Immature natural killer cell (primary cell): ENCODE results near the gene MCAT. TPM values are rescaled to one million over a fixed set of nuclear protein-coding genes. Genes with fewer than 3 reads are reported as not detected.

Experiments used
- DNase-seq, 3 donors: peaks; one replicate each; pipeline ENCODE4 v3.0.0; 2022; ENCODE audit warnings: mixed read lengths in 1 of 3
- H3K27ac Mint-ChIP-seq, 6 donors: one replicate each; pipeline ENCODE4 v1.8.0; 2020; ENCODE audit warnings: mixed read lengths in 6 of 6, mild to moderate bottlenecking in 5 of 6, inconsistent platforms in 4 of 6, moderate library complexity in 3 of 6
- H3K27me3 Mint-ChIP-seq, 3 donors: one replicate each; pipeline ENCODE4 v1.8.0; 2020 to 2021; ENCODE audit warnings: low read depth in 3 of 3, mild to moderate bottlenecking in 3 of 3, mixed read lengths in 3 of 3, moderate library complexity in 3 of 3, inconsistent platforms in 1 of 3
- H3K36me3 Mint-ChIP-seq, 3 donors: one replicate each; pipeline ENCODE4 v1.8.0; 2020; ENCODE audit warnings: mixed read lengths in 3 of 3, inconsistent platforms in 2 of 3, mild to moderate bottlenecking in 2 of 3
- H3K4me1 Mint-ChIP-seq, 2 donors: one replicate each; pipeline ENCODE4 v1.8.0; 2020; ENCODE audit warnings: inconsistent platforms in 2 of 2, mild to moderate bottlenecking in 2 of 2, mixed read lengths in 2 of 2, moderate library complexity in 1 of 2
- H3K4me3 Mint-ChIP-seq, 5 donors: one replicate each; pipeline ENCODE4 v1.8.0; 2020; ENCODE audit warnings: mild to moderate bottlenecking in 5 of 5, mixed read lengths in 5 of 5, inconsistent platforms in 3 of 5, moderate library complexity in 3 of 5
- H3K9me3 Mint-ChIP-seq, 6 donors: one replicate each; pipeline ENCODE4 v1.8.0; 2020; ENCODE audit warnings: mild to moderate bottlenecking in 6 of 6, mixed read lengths in 6 of 6, inconsistent platforms in 4 of 6, moderate library complexity in 3 of 6
- polyA plus RNA-seq, 3 donors: library from polyadenylated mRNA; unstranded; fragments of 300-500 nt; fragmentation: Illumina TruSeq; gene quantifications; one replicate each; pipeline ENCODE4 v1.2.3, GENCODE V29; 2021

MCAT gene
- polyA plus RNA-seq, 3 donors from 2014 or later: 5.8 to 10.2 (median 9.6) TPM

GRCh38 chr22:43180670-43181069, 37.5 kb upstream of the MCAT start:
- peaks cover 0 to 4% (median 2%) of the 10 kb centered on the region in 3 donors for H3K27me3 Mint-ChIP-seq
- H3K9me3 Mint-ChIP-seq: no peaks in the 10 kb centered on the region
- H3K36me3 Mint-ChIP-seq: peaks cover 0 to 14% (median 7%) of the 10 kb centered on the region in 3 donors
- H3K27ac Mint-ChIP-seq: no peak overlapping the region
- H3K4me3 Mint-ChIP-seq: no peak overlapping the region
- no peak for DNase-seq
- peaks cover 0 to 7% of the 10 kb centered on the region in 2 donors for H3K4me1 Mint-ChIP-seq

DNA sequence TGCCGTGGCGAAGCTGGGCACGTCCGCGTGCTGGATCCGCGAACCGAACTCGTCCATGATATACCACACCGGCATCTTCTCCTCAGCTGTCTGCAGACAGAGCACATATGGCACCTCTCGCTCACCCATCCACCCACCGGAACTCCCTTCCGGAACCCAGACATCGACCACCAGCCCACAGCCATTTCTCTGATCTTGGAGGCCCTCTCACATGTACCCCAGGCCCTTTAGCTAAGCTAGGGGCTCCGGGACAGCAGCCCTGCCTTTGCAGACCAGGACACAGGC, 36.7 kb upstream of the MCAT start:
- H3K4me1 Mint-ChIP-seq: peaks cover 0 to 4% of the 10 kb centered on the region in 2 donors
- H3K9me3 Mint-ChIP-seq: no peaks in the 10 kb centered on the region
- H3K27ac Mint-ChIP-seq: no peak overlapping the region
- no peak for DNase-seq
- peaks cover 0 to 4% (median 0%) of the 10 kb centered on the region in 3 donors for H3K27me3 Mint-ChIP-seq
- H3K4me3 Mint-ChIP-seq: no peak overlapping the region
- H3K36me3 Mint-ChIP-seq: peaks cover 0 to 14% (median 7%) of the 10 kb centered on the region in 3 donors

DNA sequence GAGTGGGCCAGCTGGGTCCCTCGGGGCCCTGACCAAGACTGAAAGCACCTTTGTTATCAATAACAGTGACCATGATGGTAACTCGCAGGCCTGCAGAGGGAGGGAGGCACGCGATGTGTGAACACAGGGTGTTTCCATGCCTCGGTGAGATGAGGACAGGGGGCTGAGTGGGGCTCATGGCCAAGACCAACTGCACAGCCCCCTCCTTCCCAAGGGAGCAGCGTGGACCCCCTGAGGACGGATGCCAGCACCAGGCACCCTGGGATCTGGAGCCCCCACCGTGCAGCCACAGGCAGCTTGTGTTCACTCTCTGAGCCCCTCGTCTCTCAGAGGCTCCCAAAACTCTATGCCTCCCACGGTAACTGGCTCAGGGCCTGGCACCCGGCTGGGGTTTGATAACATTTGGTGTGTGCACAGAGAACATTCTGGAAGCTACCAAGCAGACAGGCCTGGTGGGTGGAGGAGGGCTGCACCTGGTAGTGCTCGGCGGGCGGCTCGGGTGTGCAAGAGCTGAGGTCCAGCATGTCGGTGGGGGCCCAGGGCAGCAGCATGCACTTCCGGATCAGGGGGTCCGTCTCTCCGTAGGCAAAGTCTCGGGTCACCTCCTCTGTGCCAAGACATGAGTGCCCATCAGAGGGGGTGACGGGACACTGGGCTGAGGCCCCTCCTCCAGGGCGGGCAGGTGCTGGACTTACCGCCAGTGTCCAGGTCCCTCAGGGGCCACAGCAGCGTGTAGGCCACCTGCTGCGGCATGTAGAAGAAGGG, 36.1 kb upstream of the MCAT start:
- Mint-ChIP-seq H3K27me3 (peaks cover 0 to 4% (median 0%) of the 10 kb centered on the region in 3 donors), H3K27ac (no peak overlapping the region), H3K9me3 (no peaks in the 10 kb centered on the region)

DNA sequence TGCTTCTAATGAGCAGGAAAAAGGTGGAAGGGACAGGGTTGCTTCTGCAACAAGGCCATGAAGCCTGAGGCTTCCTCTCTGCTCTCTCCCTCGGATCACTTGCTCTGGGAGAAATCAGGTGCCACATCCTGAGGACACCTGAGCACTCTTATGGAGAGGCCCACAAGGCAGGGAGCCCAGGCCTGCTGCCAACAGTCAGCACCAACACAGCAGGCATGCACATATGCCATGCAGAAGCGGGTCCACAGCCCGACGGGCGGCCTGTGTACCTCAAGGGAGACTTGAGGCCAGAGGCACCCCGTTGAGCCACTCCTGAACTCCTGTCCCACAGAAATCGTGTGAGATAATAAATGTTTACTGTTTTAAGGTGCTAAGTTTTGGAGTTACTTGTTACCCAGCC, 34.3 kb upstream of the MCAT start:
- Mint-ChIP-seq H3K36me3 (peaks cover 0 to 20% (median 10%) of the 10 kb centered on the region in 3 donors), H3K9me3 (no peaks in the 10 kb centered on the region), H3K27ac (no peak overlapping the region), H3K27me3 (peaks cover 0 to 2% (median 0%) of the 10 kb centered on the region in 3 donors), H3K4me3 (no peak overlapping the region), H3K4me1 (no peaks in the 10 kb centered on the region)
- no peak for DNase-seq

More for the DNA sequence above, 36.1 kb upstream of the MCAT start:
- no peak for DNase-seq
- Mint-ChIP-seq H3K4me1 (peaks cover 0 to 2% of the 10 kb centered on the region in 2 donors), H3K4me3 (no peak overlapping the region), H3K36me3 (peaks cover 0 to 14% (median 7%) of the 10 kb centered on the region in 3 donors)

DNA sequence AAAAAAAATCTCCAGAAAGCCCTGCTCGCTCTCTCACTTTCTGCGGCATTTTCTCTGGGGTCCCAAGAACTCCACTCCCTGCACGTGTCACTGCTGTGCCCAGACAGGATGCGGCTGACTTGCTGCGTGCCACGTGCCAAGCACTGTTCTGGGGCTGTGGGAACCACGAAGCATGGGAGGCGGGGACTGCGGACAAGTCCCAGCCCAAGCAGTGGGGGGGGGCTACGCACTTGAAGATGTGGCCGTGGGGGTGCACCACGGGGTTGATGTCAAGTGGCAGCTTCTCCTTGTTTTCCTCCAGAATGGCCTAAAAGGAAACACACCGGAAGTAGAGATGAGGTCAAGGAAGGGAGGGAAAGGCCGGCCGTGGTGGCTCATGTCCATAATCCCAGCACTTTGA, 32.9 kb upstream of the MCAT start:
- peaks cover 0 to 2% (median 0%) of the 10 kb centered on the region in 3 donors for H3K27me3 Mint-ChIP-seq
- H3K4me3 Mint-ChIP-seq: no peak overlapping the region
- peaks cover 0 to 18% (median 10%) of the 10 kb centered on the region in 3 donors for H3K36me3 Mint-ChIP-seq
- H3K9me3 Mint-ChIP-seq: no peaks in the 10 kb centered on the region
- peaks cover 2 to 6% of the 10 kb centered on the region in 2 donors for H3K4me1 Mint-ChIP-seq
- peak overlapping the region in 2 of 6 donors; percentile 29 to 46 for H3K27ac Mint-ChIP-seq
- DNase-seq: peak; percentile 6 to 26 (median 18)

DNA sequence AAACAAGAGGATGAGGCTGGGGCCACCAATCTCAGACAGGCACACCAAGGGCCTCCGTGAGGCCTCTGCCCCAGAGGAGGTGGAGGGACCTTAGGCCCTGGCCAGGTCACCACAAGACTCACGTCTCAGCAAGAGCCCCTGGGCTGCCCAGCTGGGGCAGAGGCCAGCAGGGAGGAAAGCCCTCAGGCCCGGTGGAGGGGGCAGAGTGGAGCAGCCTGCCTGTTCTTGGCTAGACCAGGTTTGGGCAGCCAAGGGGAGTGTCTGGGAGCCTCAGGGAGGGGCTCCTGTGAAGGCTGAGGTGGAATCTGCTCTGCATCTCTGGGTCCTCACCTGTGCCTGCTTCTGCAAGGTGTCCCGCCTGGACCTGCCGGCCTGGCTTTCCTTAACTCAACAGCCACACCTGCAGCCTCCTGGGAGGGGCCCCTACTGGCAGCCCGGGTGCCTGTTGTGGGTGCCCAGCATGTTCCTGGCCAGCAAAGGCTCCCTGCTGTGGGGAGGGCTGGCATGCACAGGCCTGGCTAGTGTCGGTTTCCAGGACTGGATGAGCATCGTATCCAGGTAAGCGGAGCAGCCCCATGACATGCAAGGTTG, 31.8 kb upstream of the MCAT start:
- H3K4me3 Mint-ChIP-seq: no peak overlapping the region
- H3K36me3 Mint-ChIP-seq: peaks cover 0 to 15% (median 10%) of the 10 kb centered on the region in 3 donors
- H3K27me3 Mint-ChIP-seq: peaks cover 0 to 2% (median 0%) of the 10 kb centered on the region in 3 donors
- no peaks in the 10 kb centered on the region for H3K9me3 Mint-ChIP-seq
- no peak overlapping the region for H3K27ac Mint-ChIP-seq
- no peak for DNase-seq
- peaks cover 9 to 17% of the 10 kb centered on the region in 2 donors for H3K4me1 Mint-ChIP-seq

DNA sequence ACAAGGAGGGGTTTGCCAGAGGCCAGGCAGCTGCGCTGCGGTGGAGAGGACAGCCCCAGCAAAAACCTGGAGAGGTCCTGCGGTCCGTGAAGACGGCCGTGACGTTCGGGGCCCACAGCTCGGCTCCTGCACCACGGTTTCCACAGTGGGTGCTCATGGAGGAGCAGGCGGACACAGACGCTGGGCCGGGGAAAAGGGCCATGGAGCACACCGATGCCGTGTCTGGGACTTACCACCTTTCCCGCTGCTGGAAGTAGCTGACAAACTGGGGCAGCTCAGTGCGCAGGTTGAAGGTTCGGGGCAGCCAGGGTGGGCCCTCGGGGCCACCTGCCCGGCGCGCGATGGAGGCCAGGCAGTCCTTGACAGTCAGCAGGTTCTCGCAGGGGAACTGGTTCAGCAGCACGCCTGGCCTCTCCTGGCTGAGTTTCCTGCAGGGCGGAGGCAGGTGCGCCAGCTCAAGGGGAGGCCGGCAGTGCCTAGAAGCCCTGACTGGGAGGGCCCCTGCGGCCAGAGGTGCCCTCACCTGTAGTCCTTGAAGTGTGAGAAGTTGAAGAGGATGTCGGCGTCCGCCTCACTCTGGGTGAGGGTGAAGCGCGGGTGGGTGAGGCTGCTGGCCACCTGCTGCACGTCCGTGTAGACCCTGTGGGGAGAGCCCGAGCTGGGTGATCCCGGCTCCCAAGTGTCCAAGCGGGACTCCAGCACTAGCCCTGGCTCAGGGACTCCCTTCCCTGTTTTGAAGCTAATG, 30.9 kb upstream of the MCAT start:
- no peaks in the 10 kb centered on the region for H3K9me3 Mint-ChIP-seq
- H3K27me3 Mint-ChIP-seq: peaks cover 0 to 2% (median 0%) of the 10 kb centered on the region in 3 donors
- no peak for DNase-seq
- H3K4me1 Mint-ChIP-seq: peaks cover 9 to 17% of the 10 kb centered on the region in 2 donors
- no peak overlapping the region for H3K27ac Mint-ChIP-seq
- peaks cover 0 to 11% (median 10%) of the 10 kb centered on the region in 3 donors for H3K36me3 Mint-ChIP-seq
- no peak overlapping the region for H3K4me3 Mint-ChIP-seq

DNA sequence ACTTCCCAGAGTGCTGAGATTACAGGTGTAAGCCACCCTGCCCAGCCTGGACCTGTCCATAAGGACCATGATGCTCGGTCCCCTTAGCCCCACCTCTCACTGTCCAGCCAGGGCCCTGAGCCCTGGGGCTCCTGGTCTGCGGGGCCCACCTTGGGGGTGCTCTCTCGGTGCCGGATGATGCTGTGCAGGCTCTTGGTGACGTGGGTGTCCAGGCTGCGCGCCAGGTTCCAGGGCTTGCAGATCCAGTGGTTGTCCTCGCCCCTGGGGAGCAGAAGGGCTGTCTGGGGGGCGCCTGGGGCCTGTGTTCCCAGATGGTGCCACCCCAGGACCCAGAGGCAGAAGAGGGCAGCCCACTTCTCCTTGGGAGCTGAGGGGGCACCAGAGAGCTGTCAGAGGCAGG, 30.4 kb upstream of the MCAT start:
- peaks cover 9 to 17% of the 10 kb centered on the region in 2 donors for H3K4me1 Mint-ChIP-seq
- no peak overlapping the region for H3K4me3 Mint-ChIP-seq
- DNase-seq: no peak
- H3K36me3 Mint-ChIP-seq: peaks cover 0 to 8% (median 8%) of the 10 kb centered on the region in 3 donors
- peaks cover 0 to 2% (median 0%) of the 10 kb centered on the region in 3 donors for H3K27me3 Mint-ChIP-seq
- H3K27ac Mint-ChIP-seq: no peak overlapping the region
- H3K9me3 Mint-ChIP-seq: no peaks in the 10 kb centered on the region

DNA sequence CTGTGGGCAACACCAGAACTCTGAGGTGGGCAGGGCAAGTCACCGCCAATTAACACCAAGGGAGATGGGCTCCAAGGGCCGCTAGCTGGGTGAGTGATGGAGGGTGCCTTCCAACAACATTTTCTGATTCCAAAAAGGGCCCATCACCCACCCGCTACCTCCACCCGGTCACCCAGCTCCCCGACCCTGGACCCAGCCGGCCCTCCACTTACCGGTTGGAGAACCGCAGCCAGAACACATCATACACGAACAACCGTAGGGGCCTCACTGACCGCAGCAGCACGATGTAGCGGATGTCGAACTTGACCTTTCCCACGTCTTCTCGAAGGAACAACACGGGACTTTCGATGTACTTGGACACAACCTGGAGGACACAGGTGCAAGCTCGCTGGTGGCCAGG, 29.0 kb upstream of the MCAT start:
- no peak overlapping the region for H3K27ac Mint-ChIP-seq
- DNase-seq: no peak
- H3K4me3 Mint-ChIP-seq: no peak overlapping the region
- H3K9me3 Mint-ChIP-seq: no peaks in the 10 kb centered on the region
- H3K27me3 Mint-ChIP-seq: no peaks in the 10 kb centered on the region
- peaks cover 0 to 7% (median 7%) of the 10 kb centered on the region in 3 donors for H3K36me3 Mint-ChIP-seq
- peaks cover 9 to 17% of the 10 kb centered on the region in 2 donors for H3K4me1 Mint-ChIP-seq

GRCh38 chr22:43171607-43172006, 28.4 kb upstream of the MCAT start:
- H3K4me1 Mint-ChIP-seq: peaks cover 9 to 17% of the 10 kb centered on the region in 2 donors
- H3K4me3 Mint-ChIP-seq: peak overlapping the region in 1 of 5 donors; percentile 42
- no peak for DNase-seq
- peaks cover 0 to 7% (median 7%) of the 10 kb centered on the region in 3 donors for H3K36me3 Mint-ChIP-seq
- H3K27ac Mint-ChIP-seq: no peak overlapping the region
- H3K27me3 Mint-ChIP-seq: no peaks in the 10 kb centered on the region
- H3K9me3 Mint-ChIP-seq: no peaks in the 10 kb centered on the region

- H3K36me3 Mint-ChIP-seq: peaks cover 0 to 7% (median 5%) of the 10 kb centered on the region in 3 donors
- H3K27ac Mint-ChIP-seq: peak overlapping the region in 5 of 6 donors; percentile 29 to 68 (median 58)
- H3K4me1 Mint-ChIP-seq: peaks cover 9 to 17% of the 10 kb centered on the region in 2 donors
- H3K4me3 Mint-ChIP-seq: peak overlapping the region in 4 of 5 donors; percentile 9 to 57 (median 14)
- no peak for DNase-seq
- no peaks in the 10 kb centered on the region for H3K27me3 Mint-ChIP-seq
- H3K9me3 Mint-ChIP-seq: no peaks in the 10 kb centered on the region
Observed at GRCh38 chr22:43171019-43171491, 27.9 kb upstream of the MCAT start.

- peaks cover 0 to 7% (median 4%) of the 10 kb centered on the region in 3 donors for H3K36me3 Mint-ChIP-seq
- H3K9me3 Mint-ChIP-seq: no peaks in the 10 kb centered on the region
- peak overlapping the region in 2 of 6 donors; percentile 43 to 58 for H3K27ac Mint-ChIP-seq
- H3K27me3 Mint-ChIP-seq: no peaks in the 10 kb centered on the region
- peak overlapping the region in 1 of 5 donors; percentile 18 for H3K4me3 Mint-ChIP-seq
- H3K4me1 Mint-ChIP-seq: peaks cover 9 to 17% of the 10 kb centered on the region in 2 donors
- no peak for DNase-seq
Observed at GRCh38 chr22:43170131-43170480, 26.9 kb upstream of the MCAT start.

- H3K4me1 Mint-ChIP-seq: peaks cover 9 to 17% of the 10 kb centered on the region in 2 donors
- H3K4me3 Mint-ChIP-seq: no peak overlapping the region
- no peaks in the 10 kb centered on the region for H3K27me3 Mint-ChIP-seq
- DNase-seq: no peak
- H3K27ac Mint-ChIP-seq: peak overlapping the region in 1 of 6 donors; percentile 58
- H3K9me3 Mint-ChIP-seq: no peaks in the 10 kb centered on the region
- peaks cover 0 to 7% (median 4%) of the 10 kb centered on the region in 3 donors for H3K36me3 Mint-ChIP-seq
Observed at GRCh38 chr22:43169310-43170130, 26.3 kb upstream of the MCAT start.
